OCI-LY1 (cell line): ENCODE data around the gene SPATA1.

Experiments
- H2AFZ ChIP-seq: fragments of 200-600 bp; sonication (generic), shearing (Covaris generic); 2 replicates; pipeline ENCODE4 v1.6.0; 2014; ENCODE audit warnings: antibody characterized with exemption, mild to moderate bottlenecking, low read length
- H3F3A ChIP-seq: fragments of 200-600 bp; sonication (generic), shearing (Covaris generic); 2 replicates; pipeline ENCODE4 v1.6.0; 2014; ENCODE audit warnings: mild to moderate bottlenecking, antibody characterized with exemption, low read length, moderate library complexity; ENCODE audit not compliant: insufficient read depth
- H3K27ac ChIP-seq: fragments of 200-600 bp; sonication (generic); 2 replicates; pipeline ENCODE4 v1.5.1; 2014; ENCODE audit warnings: low read length, mixed run types, mild to moderate bottlenecking, low read depth; ENCODE audit not compliant: poor library complexity, severe bottlenecking
- H3K27me3 ChIP-seq: fragments of 200-600 bp; sonication (generic); 2 replicates; pipeline ENCODE4 v1.6.0; 2014; ENCODE audit warnings: antibody characterized with exemption, mild to moderate bottlenecking, low read length, moderate library complexity; ENCODE audit not compliant: insufficient read depth
- H3K36me3 ChIP-seq: fragments of 200-600 bp; sonication (generic); 2 replicates; pipeline ENCODE4 v1.6.1; 2014; ENCODE audit warnings: mild to moderate bottlenecking, antibody characterized with exemption, low read length, moderate library complexity, mixed read lengths; ENCODE audit not compliant: insufficient read depth
- H3K4me1 ChIP-seq: fragments of 200-600 bp; sonication (generic); 2 replicates; pipeline ENCODE4 v1.5.1; 2014; ENCODE audit warnings: mild to moderate bottlenecking, low read length, moderate library complexity; ENCODE audit not compliant: insufficient read depth, severe bottlenecking
- H3K4me2 ChIP-seq: fragments of 200-600 bp; sonication (generic), shearing (Covaris generic); 2 replicates; pipeline ENCODE4 v1.6.1; 2014; ENCODE audit warnings: low read length
- H3K4me3 ChIP-seq: fragments of 200-600 bp; sonication (generic); 2 replicates; pipeline ENCODE4 v1.5.1; 2014; ENCODE audit warnings: low read length, low read depth, mild to moderate bottlenecking, mixed read lengths; ENCODE audit not compliant: poor library complexity, severe bottlenecking
- H3K79me2 ChIP-seq: fragments of 200-600 bp; shearing (Covaris generic); 2 replicates; pipeline ENCODE4 v1.6.1; 2016; ENCODE audit warnings: mixed run types, low read length, mixed read lengths; ENCODE audit not compliant: insufficient read depth
- H3K9ac ChIP-seq: fragments of 200-600 bp; sonication (generic), shearing (Covaris generic); 2 replicates; pipeline ENCODE4 v1.6.1; 2014; ENCODE audit warnings: mild to moderate bottlenecking, low read length, mixed read lengths
- H3K9me2 ChIP-seq: fragments of 200-600 bp; sonication (generic), shearing (Covaris generic); 2 replicates; pipeline ENCODE4 v1.6.1; 2014; ENCODE audit warnings: low read depth, mild to moderate bottlenecking, low read length, mixed read lengths
- H3K9me3 ChIP-seq: fragments of 200-600 bp; shearing (Covaris generic); 2 replicates; pipeline ENCODE4 v1.6.1; 2014; ENCODE audit warnings: low read length, mixed read lengths
- H4K20me1 ChIP-seq: fragments of 200-600 bp; sonication (generic), shearing (Covaris generic); 2 replicates; pipeline ENCODE4 v1.6.0; 2016; ENCODE audit warnings: mild to moderate bottlenecking, low read length; ENCODE audit not compliant: insufficient read depth
- CTCF ChIP-seq: fragments of 200-600 bp; sonication (generic), shearing (Covaris generic); IDR thresholded peaks from 2 replicates; pipeline ENCODE4 v1.5.1; 2017; ENCODE audit warnings: mild to moderate bottlenecking, antibody characterized with exemption, low read length, moderate library complexity, mixed read lengths
- EZH2 ChIP-seq: fragments of 200-600 bp; sonication (generic), shearing (Covaris generic); IDR thresholded peaks from 2 replicates; pipeline ENCODE4 v1.8.0; 2017; ENCODE audit warnings: borderline replicate concordance, mixed run types, mild to moderate bottlenecking, antibody characterized with exemption, low read length, moderate library complexity, mixed read lengths

Gene SPATA1

GRCh38 chr1:84582802-84583587 lies 76.8 kb downstream of the SPATA1 start:
- TF ChIP-seq EZH2, result no peak
- no peak for TF ChIP-seq CTCF
- Histone ChIP-seq H3K4me2 (no peak overlapping the region), H3K4me1 (no peaks in the 10 kb centered on the region), H3K9me2 (no peaks in the 10 kb centered on the region), H3K9ac (no peak overlapping the region), H3K27ac (no peak overlapping the region), H3K79me2 (no peaks in the 10 kb centered on the region), H3K36me3 (no peaks in the 10 kb centered on the region; the same call in 1 of the 2 replicates), H3K4me3 (no peak overlapping the region), H4K20me1 (no peaks in the 10 kb centered on the region), H2AFZ (no peak overlapping the region), H3K27me3 (no peaks in the 10 kb centered on the region), H3K9me3 (peaks cover 15% of the 10 kb centered on the region; the same call in 1 of the 2 replicates), H3F3A (no peaks in the 10 kb centered on the region)

GRCh38 chr1:84583648-84584047 lies 77.5 kb downstream of the SPATA1 start:
- Histone ChIP-seq H3K4me3 (no peak overlapping the region), H3K27me3 (no peaks in the 10 kb centered on the region), H3K4me1 (no peaks in the 10 kb centered on the region), H3F3A (no peaks in the 10 kb centered on the region), H3K9me2 (no peaks in the 10 kb centered on the region), H3K4me2 (no peak overlapping the region), H3K27ac (no peak overlapping the region), H3K79me2 (no peaks in the 10 kb centered on the region), H3K36me3 (no peaks in the 10 kb centered on the region; the same call in 1 of the 2 replicates), H4K20me1 (no peaks in the 10 kb centered on the region), H3K9me3 (peaks cover 15% of the 10 kb centered on the region; the same call in 1 of the 2 replicates), H3K9ac (no peak overlapping the region), H2AFZ (no peak overlapping the region)
- TF ChIP-seq CTCF, result no peak
- no peak for TF ChIP-seq EZH2

GRCh38 chr1:84584126-84584525 lies 77.9 kb downstream of the SPATA1 start:
- H2AFZ ChIP-seq, result no peak overlapping the region
- TF ChIP-seq CTCF, result no peak
- no peak for TF ChIP-seq EZH2
- H3K9ac ChIP-seq, result no peak overlapping the region
- no peaks in the 10 kb centered on the region for H3K4me1 ChIP-seq
- peaks cover 13% of the 10 kb centered on the region; the same call in 1 of the 2 replicates for H3K9me3 ChIP-seq
- H3K36me3 ChIP-seq, result no peaks in the 10 kb centered on the region; the same call in 1 of the 2 replicates
- H3K27me3 ChIP-seq, result no peaks in the 10 kb centered on the region
- no peaks in the 10 kb centered on the region for H3K79me2 ChIP-seq
- no peaks in the 10 kb centered on the region for H3K9me2 ChIP-seq
- no peak overlapping the region for H3K27ac ChIP-seq
- no peaks in the 10 kb centered on the region for H4K20me1 ChIP-seq
- no peaks in the 10 kb centered on the region for H3F3A ChIP-seq
- H3K4me2 ChIP-seq, result no peak overlapping the region
- H3K4me3 ChIP-seq, result no peak overlapping the region
